Neural cell (in vitro differentiated cells): ENCODE measurements around the gene DDX5.

Experiments used
- CTCF ChIP-seq: fragments of 450-650 bp; IDR thresholded peaks from 2 replicates; pipeline ENCODE4 v1.5.1; 2014; ENCODE audit warnings: antibody characterized with exemption, mild to moderate bottlenecking, moderate library complexity; ENCODE audit not compliant: poor library complexity, severe bottlenecking
- EP300 ChIP-seq: fragments of 450-650 bp; conservative IDR thresholded peaks from 2 replicates; pipeline ENCODE4 v1.6.1; 2014; ENCODE audit warnings: antibody characterized with exemption, mild to moderate bottlenecking, moderate library complexity; ENCODE audit not compliant: poor library complexity, severe bottlenecking
- EZH2 ChIP-seq: fragments of 200-600, 300-800 bp; shearing (Covaris generic), sonication (generic); IDR thresholded peaks from 2 replicates; pipeline ENCODE4 v1.6.1; 2014; ENCODE audit warnings: antibody characterized with exemption, low read length, borderline replicate concordance, mild to moderate bottlenecking; ENCODE audit not compliant: insufficient read depth, poor library complexity, severe bottlenecking
- POLR2AphosphoS5 ChIP-seq: IDR thresholded peaks from 2 replicates; pipeline ENCODE4 v1.6.1; 2012
- REST ChIP-seq: IDR thresholded peaks from 2 replicates; pipeline ENCODE4 v1.6.1; 2012; ENCODE audit warnings: borderline replicate concordance
- SMC3 ChIP-seq: fragments of 450-650 bp; conservative IDR thresholded peaks from 2 replicates; pipeline ENCODE4 v1.6.1; 2014; ENCODE audit warnings: antibody characterized with exemption, mild to moderate bottlenecking, moderate library complexity; ENCODE audit not compliant: poor library complexity
- TAF1 ChIP-seq: IDR thresholded peaks from 2 replicates; pipeline ENCODE4 v1.6.1; 2012; ENCODE audit warnings: low read depth

GRCh38 chr17:64515829-64516228 lies 9.7 kb upstream of the DDX5 start:
- no peak for TF ChIP-seq CTCF
- no peak for TF ChIP-seq TAF1
- no peak for TF ChIP-seq EZH2
- TF ChIP-seq POLR2AphosphoS5 = no peak
- no peak for TF ChIP-seq REST
- no peak for TF ChIP-seq EP300
- TF ChIP-seq SMC3 = no peak
